ENCODE results near the gene IFITM10.
A peak's percentile ranks its signal among the peaks of the same experiment; 100 is the strongest.

The IFITM10 gene

GRCh38 chr11:1750481-1750839 is at the start of gene IFITM10:
TSS of gene IFITM10 (minus strand) at chr11:1750595. CDS start at chr11:1750442, 153 bp downstream.
- no peak for DNase-seq (ENCODE audit: low spot score in 2 of 2)
- Mint-ChIP-seq H3K4me3 (peak within 1 kb of the TSS; percentile 64), H3K27ac (peak within 1 kb of the TSS; percentile 12), H3K36me3 (peaks cover 49% of the 10 kb centered on the region), H3K4me1 (peaks cover 36% of the 10 kb centered on the region), H3K9me3 (peaks cover 3% of the 10 kb centered on the region)
- no peak for ATAC-seq

- Mint-ChIP-seq H3K9me3 (no peaks in the 10 kb centered on the region), H3K36me3 (peaks cover 2% of the 10 kb centered on the region), H3K4me3 (no peak overlapping the region), H3K4me1 (peaks cover 9% of the 10 kb centered on the region), H3K27ac (no peak overlapping the region)
- DNase-seq (ENCODE audit: low spot score in 2 of 2) = no peak
- no peak for ATAC-seq
Measured at GRCh38 chr11:1797391-1798125, 47.2 kb upstream of the IFITM10 start.

- ATAC-seq (no peak), DNase-seq (ENCODE audit: low spot score in 2 of 2) (no peak)
- Mint-ChIP-seq H3K27ac (no peak overlapping the region), H3K9me3 (no peaks in the 10 kb centered on the region), H3K4me1 (peaks cover 15% of the 10 kb centered on the region), H3K36me3 (peaks cover 4% of the 10 kb centered on the region), H3K4me3 (no peak overlapping the region)
Measured at GRCh38 chr11:1796413-1797011, 46.1 kb upstream of the IFITM10 start.

GRCh38 chr11:1793081-1793480 is 42.7 kb upstream of the IFITM10 start:
- Mint-ChIP-seq H3K4me3 (peak overlapping the region; percentile 67), H3K9me3 (no peaks in the 10 kb centered on the region)

GRCh38 chr11:1792461-1792860 is 42.1 kb upstream of the IFITM10 start:
- peak overlapping the region; percentile 67 for H3K4me3 Mint-ChIP-seq
- H3K36me3 Mint-ChIP-seq = peaks cover 4% of the 10 kb centered on the region
- H3K27ac Mint-ChIP-seq = peak overlapping the region; percentile 82
- ATAC-seq = peak; percentile 62
- peaks cover 15% of the 10 kb centered on the region for H3K4me1 Mint-ChIP-seq
- no peak for DNase-seq (ENCODE audit: low spot score in 2 of 2)
- no peaks in the 10 kb centered on the region for H3K9me3 Mint-ChIP-seq

More at GRCh38 chr11:1793081-1793480, 42.7 kb upstream of the IFITM10 start:
- Mint-ChIP-seq H3K4me1 (peaks cover 15% of the 10 kb centered on the region), H3K27ac (no peak overlapping the region), H3K36me3 (peaks cover 4% of the 10 kb centered on the region)
- ATAC-seq = no peak
- DNase-seq (ENCODE audit: low spot score in 2 of 2) = no peak

- H3K4me3 Mint-ChIP-seq = peak overlapping the region; percentile 67
- peaks cover 15% of the 10 kb centered on the region for H3K4me1 Mint-ChIP-seq
- H3K9me3 Mint-ChIP-seq = no peaks in the 10 kb centered on the region
- ATAC-seq (no peak), DNase-seq (ENCODE audit: low spot score in 2 of 2) (no peak)
- H3K36me3 Mint-ChIP-seq = peaks cover 4% of the 10 kb centered on the region
- peak overlapping the region; percentile 82 for H3K27ac Mint-ChIP-seq
Measured at GRCh38 chr11:1791912-1792311, 41.5 kb upstream of the IFITM10 start.

GRCh38 chr11:1786466-1786865 is 36.1 kb upstream of the IFITM10 start:
- Mint-ChIP-seq H3K4me3 (no peak overlapping the region), H3K36me3 (no peaks in the 10 kb centered on the region), H3K27ac (no peak overlapping the region), H3K9me3 (no peaks in the 10 kb centered on the region), H3K4me1 (peaks cover 7% of the 10 kb centered on the region)
- ATAC-seq (no peak), DNase-seq (ENCODE audit: low spot score in 2 of 2) (no peak)

- ATAC-seq (no peak), DNase-seq (ENCODE audit: low spot score in 2 of 2) (no peak)
- H3K4me1 Mint-ChIP-seq = peaks cover 13% of the 10 kb centered on the region
- H3K36me3 Mint-ChIP-seq = no peaks in the 10 kb centered on the region
- H3K27ac Mint-ChIP-seq = no peak overlapping the region
- H3K9me3 Mint-ChIP-seq = no peaks in the 10 kb centered on the region
- no peak overlapping the region for H3K4me3 Mint-ChIP-seq
Measured at GRCh38 chr11:1785749-1786413, 35.5 kb upstream of the IFITM10 start.

- DNase-seq (ENCODE audit: low spot score in 2 of 2) = no peak
- Mint-ChIP-seq H3K4me1 (peaks cover 22% of the 10 kb centered on the region), H3K4me3 (no peak overlapping the region), H3K36me3 (no peaks in the 10 kb centered on the region), H3K27ac (no peak overlapping the region), H3K9me3 (no peaks in the 10 kb centered on the region)
- ATAC-seq = no peak
Measured at GRCh38 chr11:1784761-1785650, 34.6 kb upstream of the IFITM10 start.

GRCh38 chr11:1783725-1784529 is 33.5 kb upstream of the IFITM10 start:
- Mint-ChIP-seq H3K9me3 (no peaks in the 10 kb centered on the region), H3K4me1 (peaks cover 31% of the 10 kb centered on the region), H3K27ac (no peak overlapping the region), H3K4me3 (no peak overlapping the region), H3K36me3 (no peaks in the 10 kb centered on the region)
- DNase-seq (ENCODE audit: low spot score in 2 of 2) = no peak
- peak; percentile 3 for ATAC-seq

- DNase-seq (ENCODE audit: low spot score in 2 of 2) (no peak), ATAC-seq (no peak)
- Mint-ChIP-seq H3K36me3 (no peaks in the 10 kb centered on the region), H3K9me3 (no peaks in the 10 kb centered on the region), H3K27ac (peak overlapping the region; percentile 63), H3K4me1 (peaks cover 35% of the 10 kb centered on the region), H3K4me3 (no peak overlapping the region)
Measured at GRCh38 chr11:1782831-1783724, 32.7 kb upstream of the IFITM10 start.

GRCh38 chr11:1782031-1782590 is 31.7 kb upstream of the IFITM10 start:
- peak overlapping the region; percentile 63 for H3K27ac Mint-ChIP-seq
- H3K36me3 Mint-ChIP-seq = no peaks in the 10 kb centered on the region
- H3K9me3 Mint-ChIP-seq = no peaks in the 10 kb centered on the region
- DNase-seq (ENCODE audit: low spot score in 2 of 2) (no peak), ATAC-seq (no peak)
- H3K4me1 Mint-ChIP-seq = peaks cover 35% of the 10 kb centered on the region
- no peak overlapping the region for H3K4me3 Mint-ChIP-seq

GRCh38 chr11:1781593-1781975 is 31.2 kb upstream of the IFITM10 start:
- Mint-ChIP-seq H3K4me1 (peaks cover 40% of the 10 kb centered on the region), H3K27ac (no peak overlapping the region), H3K36me3 (no peaks in the 10 kb centered on the region), H3K4me3 (no peak overlapping the region), H3K9me3 (no peaks in the 10 kb centered on the region)
- no peak for DNase-seq (ENCODE audit: low spot score in 2 of 2)
- no peak for ATAC-seq
